ENCODE measurements around the gene GSE1.

The GSE1 gene

DNA sequence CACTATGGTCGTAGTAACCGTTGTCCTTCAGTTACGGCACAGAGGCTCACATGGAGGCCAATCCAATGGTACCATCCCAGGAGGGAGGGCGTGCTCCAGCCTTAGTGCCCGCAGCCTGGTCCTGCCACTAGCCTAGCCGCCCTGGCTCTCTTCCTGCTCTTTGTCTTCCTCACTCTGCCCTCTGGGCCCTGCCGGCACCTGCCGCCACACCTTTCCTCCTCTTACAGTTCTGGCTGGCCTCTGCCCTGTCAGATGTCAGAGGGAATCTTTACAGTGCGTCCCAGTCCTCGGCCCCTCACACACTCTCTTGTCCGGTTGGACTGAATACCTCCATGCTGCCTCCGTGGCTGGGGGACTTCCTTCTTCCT lies 52.2 kb downstream of the GSE1 start:
- peaks cover 29% of the 10 kb centered on the region; the same call in 1 of the 2 replicates for H3K36me3 ChIP-seq (ENCODE audit: insufficient read depth, low read length)
- no peak overlapping the region for H3K27ac ChIP-seq (ENCODE audit: low read depth, low read length)
- H3K4me1 ChIP-seq (ENCODE audit: control insufficient read depth, insufficient read depth, low read length, unreplicated experiment), result no peaks in the 10 kb centered on the region
- no peak overlapping the region for H3K4me3 ChIP-seq (ENCODE audit: low read depth, low read length)
- H2AFZ ChIP-seq (ENCODE audit: low read length, unreplicated experiment), result no peak overlapping the region
- H3K27me3 ChIP-seq (ENCODE audit: insufficient read depth, low read length), result no peaks in the 10 kb centered on the region
- H3K79me2 ChIP-seq (ENCODE audit: control insufficient read depth, insufficient read depth, low read length, unreplicated experiment), result no peaks in the 10 kb centered on the region

DNA sequence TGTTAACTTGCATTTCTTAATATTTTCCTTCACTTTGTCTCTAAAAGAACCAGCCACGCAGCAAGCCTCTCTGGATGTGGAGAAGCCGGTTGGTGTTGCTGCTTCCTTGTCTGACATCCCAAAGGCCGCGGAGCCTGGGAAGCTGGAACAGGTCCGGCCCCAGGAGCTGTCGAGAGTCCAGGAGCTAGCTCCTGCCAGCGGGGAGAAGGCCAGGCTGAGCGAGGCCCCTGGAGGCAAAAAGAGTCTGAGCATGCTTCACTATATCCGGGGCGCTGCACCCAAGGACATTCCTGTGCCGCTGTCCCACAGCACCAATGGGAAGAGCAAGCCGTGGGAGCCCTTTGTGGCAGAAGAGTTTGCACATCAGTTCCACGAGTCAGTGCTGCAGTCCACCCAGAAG lies 52.8 kb downstream of the GSE1 start:
- Histone ChIP-seq H3K79me2 (ENCODE audit: control insufficient read depth, insufficient read depth, low read length, unreplicated experiment) (no peaks in the 10 kb centered on the region), H3K4me1 (ENCODE audit: control insufficient read depth, insufficient read depth, low read length, unreplicated experiment) (no peaks in the 10 kb centered on the region), H3K4me3 (ENCODE audit: low read depth, low read length) (no peak overlapping the region), H3K27ac (ENCODE audit: low read depth, low read length) (no peak overlapping the region), H3K27me3 (ENCODE audit: insufficient read depth, low read length) (no peaks in the 10 kb centered on the region), H3K36me3 (ENCODE audit: insufficient read depth, low read length) (peaks cover 35% of the 10 kb centered on the region; the same call in 1 of the 2 replicates), H2AFZ (ENCODE audit: low read length, unreplicated experiment) (no peak overlapping the region)

DNA sequence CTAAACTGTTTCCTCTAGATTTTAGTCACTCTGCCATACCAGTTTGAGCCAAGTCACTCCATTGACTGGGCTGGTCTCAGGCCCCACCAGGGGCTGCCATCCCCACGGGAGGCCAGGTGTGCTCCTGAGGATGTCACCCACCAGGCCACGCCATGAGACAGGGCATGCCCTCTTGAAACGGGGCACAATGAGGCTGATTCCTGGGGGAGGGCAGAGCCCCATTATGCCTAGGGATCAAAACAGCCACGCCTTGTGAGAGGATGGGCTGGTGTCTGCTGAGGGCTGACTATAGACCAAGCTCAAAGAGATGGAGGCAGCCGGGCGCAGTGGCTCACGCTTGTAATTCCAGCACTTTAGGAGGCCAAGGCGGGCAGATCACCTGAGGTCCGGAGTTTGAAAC lies 54.1 kb downstream of the GSE1 start:
- no peaks in the 10 kb centered on the region for H3K4me1 ChIP-seq (ENCODE audit: control insufficient read depth, insufficient read depth, low read length, unreplicated experiment)
- H3K4me3 ChIP-seq (ENCODE audit: low read depth, low read length), result no peak overlapping the region
- H3K36me3 ChIP-seq (ENCODE audit: insufficient read depth, low read length), result peaks cover 39% of the 10 kb centered on the region; the same call in 1 of the 2 replicates
- H3K27ac ChIP-seq (ENCODE audit: low read depth, low read length), result no peak overlapping the region
- no peaks in the 10 kb centered on the region for H3K27me3 ChIP-seq (ENCODE audit: insufficient read depth, low read length)
- H3K79me2 ChIP-seq (ENCODE audit: control insufficient read depth, insufficient read depth, low read length, unreplicated experiment), result no peaks in the 10 kb centered on the region
- H2AFZ ChIP-seq (ENCODE audit: low read length, unreplicated experiment), result no peak overlapping the region

DNA sequence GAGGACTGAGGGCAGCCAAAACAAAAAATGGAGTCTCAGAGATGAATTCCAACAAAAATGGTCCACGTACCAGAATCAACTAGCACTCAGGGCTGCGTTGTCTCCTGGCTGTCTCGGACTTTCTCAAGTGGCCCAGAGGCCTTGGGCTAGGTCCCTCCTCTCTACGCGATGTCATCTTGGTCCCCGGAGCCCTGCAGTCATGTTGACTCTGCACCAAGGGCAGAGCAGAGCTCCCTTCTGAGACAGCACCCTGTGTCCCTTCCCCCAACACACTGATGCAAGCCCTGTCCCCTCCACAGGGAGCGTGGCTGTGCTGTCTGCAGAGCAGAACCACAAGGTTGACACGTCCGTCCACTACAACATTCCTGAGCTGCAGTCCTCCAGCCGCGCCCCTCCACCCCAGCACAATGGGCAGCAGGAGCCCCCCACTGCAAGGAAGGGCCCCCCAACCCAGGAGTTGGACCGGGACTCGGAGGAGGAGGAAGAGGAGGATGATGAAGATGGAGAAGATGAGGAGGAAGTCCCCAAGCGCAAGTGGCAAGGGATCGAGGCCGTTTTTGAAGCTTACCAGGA lies 54.8 kb downstream of the GSE1 start:
- Histone ChIP-seq H3K36me3 (ENCODE audit: insufficient read depth, low read length) (peaks cover 39% of the 10 kb centered on the region; the same call in 1 of the 2 replicates), H3K27me3 (ENCODE audit: insufficient read depth, low read length) (no peaks in the 10 kb centered on the region), H3K4me1 (ENCODE audit: control insufficient read depth, insufficient read depth, low read length, unreplicated experiment) (no peaks in the 10 kb centered on the region), H3K4me3 (ENCODE audit: low read depth, low read length) (no peak overlapping the region), H3K79me2 (ENCODE audit: control insufficient read depth, insufficient read depth, low read length, unreplicated experiment) (no peaks in the 10 kb centered on the region), H2AFZ (ENCODE audit: low read length, unreplicated experiment) (no peak overlapping the region), H3K27ac (ENCODE audit: low read depth, low read length) (no peak overlapping the region)

DNA sequence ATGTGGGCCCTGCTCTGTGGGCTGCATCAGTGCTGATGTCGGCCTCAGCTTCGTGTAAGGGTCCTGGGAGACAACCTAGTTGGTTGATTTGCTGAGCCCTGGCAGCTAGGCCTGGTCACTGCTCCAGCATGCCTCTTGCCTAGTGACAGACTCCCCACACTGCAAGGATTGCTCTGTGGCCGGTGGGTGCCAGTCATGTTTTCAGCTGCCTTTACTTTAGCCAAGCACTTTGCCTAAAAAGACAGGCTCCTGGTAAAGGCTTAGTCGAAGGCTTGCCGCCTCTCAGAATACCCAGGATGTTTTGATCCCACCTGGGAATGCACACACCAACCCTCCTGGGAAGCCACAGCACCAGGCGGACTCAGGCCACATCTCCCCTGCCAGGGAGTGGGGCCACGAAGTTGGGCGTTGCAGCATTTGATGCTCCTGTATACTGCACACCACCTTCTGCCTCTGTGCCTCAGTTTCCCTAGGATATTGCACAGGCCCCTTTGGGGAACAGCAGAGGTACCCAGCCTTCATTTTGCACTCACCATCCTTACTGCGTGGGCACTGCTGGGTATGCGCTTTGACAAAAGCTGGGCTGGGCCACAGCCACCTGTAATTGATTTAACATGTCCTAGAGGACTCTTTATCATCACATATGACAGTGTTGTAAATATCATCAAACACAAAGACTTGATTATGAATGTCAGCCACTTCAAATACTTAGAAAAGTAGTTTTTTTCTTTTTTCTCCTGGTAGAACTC lies 55.7 kb downstream of the GSE1 start:
- Histone ChIP-seq H3K27ac (ENCODE audit: low read depth, low read length) (no peak overlapping the region), H3K79me2 (ENCODE audit: control insufficient read depth, insufficient read depth, low read length, unreplicated experiment) (no peaks in the 10 kb centered on the region), H3K4me3 (ENCODE audit: low read depth, low read length) (no peak overlapping the region), H3K4me1 (ENCODE audit: control insufficient read depth, insufficient read depth, low read length, unreplicated experiment) (peaks cover 7% of the 10 kb centered on the region), H3K27me3 (ENCODE audit: insufficient read depth, low read length) (no peaks in the 10 kb centered on the region), H3K36me3 (ENCODE audit: insufficient read depth, low read length) (peaks cover 36% of the 10 kb centered on the region; the same call in 1 of the 2 replicates), H2AFZ (ENCODE audit: low read length, unreplicated experiment) (no peak overlapping the region)

DNA sequence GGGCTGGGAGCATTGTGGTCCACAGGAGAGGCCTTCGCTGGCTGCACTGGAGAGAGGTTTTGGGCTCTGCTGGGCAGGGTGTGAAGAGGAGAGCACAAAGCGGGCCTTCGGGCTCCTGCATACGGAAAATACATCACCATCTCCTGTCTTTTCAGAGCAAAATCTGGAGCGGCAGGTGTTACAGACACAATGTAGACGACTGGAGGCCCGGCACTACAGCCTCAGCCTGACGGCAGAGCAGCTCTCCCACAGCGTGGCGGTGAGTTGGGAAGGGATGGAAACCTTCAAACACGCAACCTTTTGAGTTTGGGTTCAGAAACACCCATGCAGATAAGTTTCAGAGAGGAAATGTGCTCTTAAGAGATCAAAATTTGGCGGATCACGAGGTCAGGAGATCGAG lies 57.7 kb downstream of the GSE1 start:
- H3K36me3 ChIP-seq (ENCODE audit: insufficient read depth, low read length), result peaks cover 33% of the 10 kb centered on the region; the same call in 1 of the 2 replicates
- H3K4me1 ChIP-seq (ENCODE audit: control insufficient read depth, insufficient read depth, low read length, unreplicated experiment), result peaks cover 18% of the 10 kb centered on the region
- H3K79me2 ChIP-seq (ENCODE audit: control insufficient read depth, insufficient read depth, low read length, unreplicated experiment), result no peaks in the 10 kb centered on the region
- no peak overlapping the region for H3K27ac ChIP-seq (ENCODE audit: low read depth, low read length)
- no peaks in the 10 kb centered on the region for H3K27me3 ChIP-seq (ENCODE audit: insufficient read depth, low read length)
- no peak overlapping the region for H3K4me3 ChIP-seq (ENCODE audit: low read depth, low read length)
- no peak overlapping the region for H2AFZ ChIP-seq (ENCODE audit: low read length, unreplicated experiment)

DNA sequence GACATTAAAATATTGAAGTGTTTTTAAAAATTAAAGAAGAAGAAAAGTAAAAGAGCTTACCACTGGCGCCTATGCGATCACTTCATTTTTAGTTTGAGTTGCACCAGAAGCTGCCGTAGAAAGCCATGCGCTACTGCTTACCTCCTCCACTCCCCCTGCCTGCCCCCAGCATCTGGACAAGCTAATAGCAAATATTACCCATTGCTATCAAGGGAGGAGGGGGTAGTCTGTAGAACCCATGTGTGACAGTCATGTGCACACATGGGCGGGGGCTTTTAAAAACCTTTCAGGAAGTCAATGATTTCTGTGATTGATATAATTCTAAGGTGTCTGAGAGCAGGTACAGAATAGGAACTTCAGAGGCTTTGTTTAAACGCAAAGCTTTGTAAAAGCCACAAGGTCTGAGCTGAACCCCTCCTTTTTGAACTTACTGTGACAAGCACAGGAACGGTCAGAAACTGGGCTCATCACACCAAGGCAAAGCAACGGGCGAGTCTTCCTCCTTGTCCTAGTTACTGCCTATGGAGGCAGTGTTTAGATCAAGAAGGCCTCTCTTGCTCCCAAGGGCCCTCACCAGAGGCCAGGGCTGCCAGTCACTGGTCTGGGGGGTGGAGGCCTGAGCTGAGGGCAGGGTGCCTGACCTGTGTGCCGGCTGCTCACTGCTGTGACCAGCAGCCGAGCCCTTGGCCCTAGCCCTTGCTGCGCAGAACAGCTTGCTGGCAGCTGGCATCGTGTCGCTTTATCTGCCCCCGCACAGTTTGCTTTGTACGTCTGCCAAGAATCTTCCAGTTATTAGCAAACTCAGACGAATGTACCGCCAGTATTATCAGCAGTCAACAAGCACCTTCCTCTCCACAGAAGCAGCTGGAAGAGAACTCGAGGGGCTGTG lies 60.7 kb downstream of the GSE1 start:
- H3K4me1 ChIP-seq (ENCODE audit: control insufficient read depth, insufficient read depth, low read length, unreplicated experiment), result peaks cover 18% of the 10 kb centered on the region
- no peaks in the 10 kb centered on the region for H3K27me3 ChIP-seq (ENCODE audit: insufficient read depth, low read length)
- no peak overlapping the region for H2AFZ ChIP-seq (ENCODE audit: low read length, unreplicated experiment)
- H3K79me2 ChIP-seq (ENCODE audit: control insufficient read depth, insufficient read depth, low read length, unreplicated experiment), result no peaks in the 10 kb centered on the region
- H3K36me3 ChIP-seq (ENCODE audit: insufficient read depth, low read length), result peaks cover 26% of the 10 kb centered on the region
- no peak overlapping the region for H3K4me3 ChIP-seq (ENCODE audit: low read depth, low read length)
- H3K27ac ChIP-seq (ENCODE audit: low read depth, low read length), result no peak overlapping the region

DNA sequence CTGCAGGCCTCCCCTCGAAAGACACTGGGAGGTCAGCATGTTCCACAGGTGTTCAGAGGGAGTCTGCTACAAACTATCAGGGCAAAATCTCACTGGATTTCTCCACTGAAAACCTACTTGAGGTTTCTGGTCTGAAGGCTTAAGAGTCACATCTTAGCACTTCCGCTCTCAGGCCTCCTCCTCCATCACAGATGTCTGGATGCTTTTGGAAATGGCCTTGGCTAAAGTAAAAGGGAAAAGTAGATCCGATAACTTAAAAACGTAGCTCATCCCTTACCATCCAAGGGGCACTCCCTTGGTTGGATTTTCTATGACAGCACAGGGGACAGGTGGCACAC lies 61.3 kb downstream of the GSE1 start:
- H3K36me3 ChIP-seq (ENCODE audit: insufficient read depth, low read length), result peaks cover 21% of the 10 kb centered on the region
- no peaks in the 10 kb centered on the region for H3K27me3 ChIP-seq (ENCODE audit: insufficient read depth, low read length)
- H3K4me1 ChIP-seq (ENCODE audit: control insufficient read depth, insufficient read depth, low read length, unreplicated experiment), result peaks cover 18% of the 10 kb centered on the region
- H3K4me3 ChIP-seq (ENCODE audit: low read depth, low read length), result no peak overlapping the region
- no peak overlapping the region for H3K27ac ChIP-seq (ENCODE audit: low read depth, low read length)
- H2AFZ ChIP-seq (ENCODE audit: low read length, unreplicated experiment), result no peak overlapping the region
- no peaks in the 10 kb centered on the region for H3K79me2 ChIP-seq (ENCODE audit: control insufficient read depth, insufficient read depth, low read length, unreplicated experiment)

DNA sequence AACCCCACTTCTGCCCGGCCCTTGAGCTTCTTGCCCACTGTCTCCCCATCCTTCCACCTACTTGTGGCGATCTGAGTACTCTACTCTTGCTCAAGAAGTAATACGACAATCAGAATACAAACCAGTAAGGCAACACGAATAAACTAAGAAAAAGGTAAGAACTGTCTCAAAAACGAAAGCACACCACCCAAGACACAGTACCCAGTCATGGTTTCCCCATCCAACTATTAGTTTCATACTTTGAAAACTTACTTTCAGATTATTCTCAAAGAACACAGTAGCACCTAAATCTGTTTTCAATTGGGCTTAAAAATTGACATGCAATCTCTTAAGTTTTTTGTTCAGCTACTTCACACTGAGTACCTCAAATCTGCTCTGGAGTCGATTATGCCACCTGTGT lies 61.7 kb downstream of the GSE1 start:
- peaks cover 17% of the 10 kb centered on the region for H3K36me3 ChIP-seq (ENCODE audit: insufficient read depth, low read length)

DNA sequence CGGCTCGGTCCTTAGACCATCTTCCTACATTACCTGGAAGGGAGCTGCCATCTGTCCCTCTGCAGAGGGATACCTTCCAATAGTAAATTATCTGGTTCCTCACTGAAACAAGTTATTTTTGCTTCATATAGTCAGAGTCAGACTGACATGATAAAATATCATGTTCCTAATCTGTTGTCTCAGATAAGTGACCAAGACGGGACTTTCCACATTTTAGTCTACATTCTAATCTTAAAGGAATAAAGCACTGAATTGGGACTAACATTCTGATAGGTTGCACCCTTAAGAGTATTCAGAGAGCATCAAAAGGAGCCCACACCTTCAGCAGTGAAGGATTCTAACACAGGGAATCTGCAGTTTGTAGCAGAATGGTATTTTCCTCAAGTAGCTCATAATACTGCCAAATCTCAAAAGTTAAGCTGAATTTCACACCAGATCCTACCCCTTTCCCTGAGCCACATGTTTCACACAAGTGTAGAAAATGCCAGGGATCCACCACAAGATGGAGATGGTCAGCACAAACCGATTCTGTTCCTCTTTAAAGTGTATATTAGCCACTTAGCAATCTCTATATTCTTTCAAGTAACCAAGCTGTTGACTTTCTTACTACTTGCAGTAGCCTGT lies 62.2 kb downstream of the GSE1 start:
- Histone ChIP-seq H3K27ac (ENCODE audit: low read depth, low read length) (no peak overlapping the region), H3K4me1 (ENCODE audit: control insufficient read depth, insufficient read depth, low read length, unreplicated experiment) (peaks cover 18% of the 10 kb centered on the region), H3K27me3 (ENCODE audit: insufficient read depth, low read length) (no peaks in the 10 kb centered on the region), H3K79me2 (ENCODE audit: control insufficient read depth, insufficient read depth, low read length, unreplicated experiment) (no peaks in the 10 kb centered on the region), H2AFZ (ENCODE audit: low read length, unreplicated experiment) (no peak overlapping the region), H3K4me3 (ENCODE audit: low read depth, low read length) (no peak overlapping the region), H3K36me3 (ENCODE audit: insufficient read depth, low read length) (peaks cover 14% of the 10 kb centered on the region)

More for the DNA sequence above, 61.7 kb downstream of the GSE1 start:
- Histone ChIP-seq H3K4me3 (ENCODE audit: low read depth, low read length) (no peak overlapping the region), H3K27ac (ENCODE audit: low read depth, low read length) (no peak overlapping the region), H3K79me2 (ENCODE audit: control insufficient read depth, insufficient read depth, low read length, unreplicated experiment) (no peaks in the 10 kb centered on the region), H3K27me3 (ENCODE audit: insufficient read depth, low read length) (no peaks in the 10 kb centered on the region), H3K4me1 (ENCODE audit: control insufficient read depth, insufficient read depth, low read length, unreplicated experiment) (peaks cover 18% of the 10 kb centered on the region), H2AFZ (ENCODE audit: low read length, unreplicated experiment) (no peak overlapping the region)
